ENCODE results near the gene RBM28.

DNA sequence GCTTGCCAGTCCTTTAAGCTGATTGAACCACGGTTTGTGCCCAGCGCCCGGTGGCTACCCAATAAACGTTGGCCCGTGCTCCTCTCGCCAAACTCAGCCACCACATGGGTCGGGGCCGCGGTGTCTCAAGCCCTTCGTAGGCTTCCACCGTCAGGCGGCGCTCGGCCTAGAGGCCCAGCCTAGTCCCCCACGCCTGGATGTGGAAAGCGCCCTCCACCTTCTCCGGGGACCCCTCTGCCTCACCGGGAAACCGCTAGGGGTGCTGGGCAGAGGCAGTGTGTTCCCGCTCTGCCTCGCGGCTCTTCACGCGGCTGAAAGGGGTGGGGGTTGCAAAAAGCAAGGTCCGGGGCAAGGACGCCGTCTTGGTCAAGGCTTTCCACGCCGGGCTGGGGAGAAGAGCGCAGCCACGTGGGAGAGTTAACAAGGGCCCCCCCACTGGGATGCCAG lies 72.9 kb downstream of the RBM28 start:
- TF ChIP-seq EP300 (IDR thresholded peaks at IDR 0.05; ENCODE audit: borderline replicate concordance), result no peak
- no peak for TF ChIP-seq REST (IDR thresholded peaks at IDR 0.05; ENCODE audit: low read depth)
- TF ChIP-seq, protein P1, sequence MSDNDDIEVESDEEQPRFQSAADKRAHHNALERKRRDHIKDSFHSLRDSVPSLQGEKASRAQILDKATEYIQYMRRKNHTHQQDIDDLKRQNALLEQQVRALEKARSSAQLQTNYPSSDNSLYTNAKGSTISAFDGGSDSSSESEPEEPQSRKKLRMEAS (IDR thresholded peaks at IDR 0.05), result no peak
